Tibial nerve (tissue), 3 donors: ENCODE data around the gene TMEM100.

Source experiments
- CTCF ChIP-seq, 5 experiments: fragments of 200-600 bp in 3 of 5; fragments of 450-650 bp in 2 of 5; sonication (generic) in 3 of 5; IDR thresholded peaks; one replicate each; pipeline ENCODE4 v1.5.1; 2016 to 2019; ENCODE audit warnings: antibody characterized with exemption in 5 of 5, mild to moderate bottlenecking in 3 of 5, moderate library complexity in 2 of 5
- POLR2A ChIP-seq, 2 donors: fragments of 450-650 bp; IDR thresholded peaks; one replicate each; pipeline ENCODE4 v1.6.1; 2017; ENCODE audit warnings: antibody characterized with exemption in 2 of 2, mild to moderate bottlenecking in 2 of 2, moderate library complexity in 2 of 2

- no peak for TF ChIP-seq POLR2A (IDR thresholded peaks at IDR 0.05)
- no peak for TF ChIP-seq CTCF (IDR thresholded peaks at IDR 0.05)
Measured at GRCh38 chr17:55727275-55727674, 4.6 kb upstream of the TMEM100 start.
